Measurements from ENCODE around the gene COL11A1.
"Not testable (repeated sequence)": the region's sequence is repeated elsewhere in the genome, so short reads cannot be mapped to it uniquely, and the experiment has no call there.

The COL11A1 gene

GRCh38 chr1:103108376-103109150, at the start of gene COL11A1:
Gene COL11A1, minus strand, starts transcription at chr1:103108522. Its CDS starts 344 bp downstream, at chr1:103108178.
- DNase-seq: no peak

GRCh38 chr1:103156966-103157365, 48.6 kb upstream of the COL11A1 start:
- DNase-seq: no peak

- peak; percentile 62 to 69 for DNase-seq
These were observed 37.8 kb upstream of the COL11A1 start for GRCh38 chr1:103146166-103146565.

- DNase-seq: peak in 1 of 2 experiments; percentile 0
These were observed 37.1 kb upstream of the COL11A1 start for GRCh38 chr1:103145449-103145848.

- no peak for DNase-seq
These were observed 36.4 kb upstream of the COL11A1 start for GRCh38 chr1:103144681-103145080.

GRCh38 chr1:103142461-103142860, 34.1 kb upstream of the COL11A1 start:
- DNase-seq: no peak

GRCh38 chr1:103129796-103130195, 21.5 kb upstream of the COL11A1 start:
- no peak for DNase-seq

GRCh38 chr1:103129255-103129654, 20.9 kb upstream of the COL11A1 start:
- DNase-seq: no peak

GRCh38 chr1:103128256-103128655, 19.9 kb upstream of the COL11A1 start:
- DNase-seq: not testable (repeated sequence)

- DNase-seq: no peak
These were observed 16.9 kb upstream of the COL11A1 start for GRCh38 chr1:103125219-103125618.

- DNase-seq: no peak
These were observed 14.8 kb upstream of the COL11A1 start for GRCh38 chr1:103122983-103123720.

- no peak for DNase-seq
These were observed 12.7 kb upstream of the COL11A1 start for GRCh38 chr1:103120981-103121380.

- no peak for DNase-seq
These were observed 4.2 kb upstream of the COL11A1 start for GRCh38 chr1:103112546-103112945.

- DNase-seq: no peak
These were observed 3.6 kb upstream of the COL11A1 start for GRCh38 chr1:103111926-103112325.

GRCh38 chr1:103110701-103111100, 2.4 kb upstream of the COL11A1 start:
- DNase-seq: no peak

GRCh38 chr1:103109311-103109920, 1.1 kb upstream of the COL11A1 start:
- no peak for DNase-seq

- DNase-seq: no peak
These were observed 464 bp downstream of the COL11A1 start for GRCh38 chr1:103107741-103108375.

- DNase-seq: peak; percentile 4 to 14
These were observed 1.6 kb downstream of the COL11A1 start for GRCh38 chr1:103106426-103107341.

- DNase-seq: peak; percentile 14 to 47
These were observed 6.9 kb downstream of the COL11A1 start for GRCh38 chr1:103101399-103101798.

- DNase-seq: no peak
These were observed 19.1 kb downstream of the COL11A1 start for GRCh38 chr1:103089221-103089620.

GRCh38 chr1:103087256-103087655, 21.1 kb downstream of the COL11A1 start:
- no peak for DNase-seq

- no peak for DNase-seq
These were observed 24.1 kb downstream of the COL11A1 start for GRCh38 chr1:103084181-103084580.
